ENCODE results near the gene AGRP.

DNA sequence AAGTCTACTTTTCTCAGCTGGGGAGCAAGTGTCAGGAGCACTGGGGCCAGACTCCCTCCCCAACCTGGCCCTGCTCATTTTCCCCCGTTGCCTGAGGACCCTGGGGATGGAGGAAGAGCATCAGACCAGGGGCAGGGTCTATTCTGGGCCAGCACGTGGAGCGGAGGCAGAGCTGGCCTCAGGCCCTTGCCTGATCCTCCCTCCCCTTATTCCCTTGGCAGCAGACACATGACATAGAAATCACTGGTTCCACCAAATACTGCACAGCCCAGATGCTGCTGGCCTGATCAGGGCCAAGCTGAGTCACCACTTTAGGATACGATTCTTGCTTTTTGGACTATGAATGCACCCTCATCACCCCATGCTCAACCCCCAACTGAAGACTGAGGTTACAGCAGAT lies 15.8 kb upstream of the AGRP start:
- no peak for TF ChIP-seq POLR2A (IDR thresholded peaks at IDR 0.05)
- TF ChIP-seq, protein P1, sequence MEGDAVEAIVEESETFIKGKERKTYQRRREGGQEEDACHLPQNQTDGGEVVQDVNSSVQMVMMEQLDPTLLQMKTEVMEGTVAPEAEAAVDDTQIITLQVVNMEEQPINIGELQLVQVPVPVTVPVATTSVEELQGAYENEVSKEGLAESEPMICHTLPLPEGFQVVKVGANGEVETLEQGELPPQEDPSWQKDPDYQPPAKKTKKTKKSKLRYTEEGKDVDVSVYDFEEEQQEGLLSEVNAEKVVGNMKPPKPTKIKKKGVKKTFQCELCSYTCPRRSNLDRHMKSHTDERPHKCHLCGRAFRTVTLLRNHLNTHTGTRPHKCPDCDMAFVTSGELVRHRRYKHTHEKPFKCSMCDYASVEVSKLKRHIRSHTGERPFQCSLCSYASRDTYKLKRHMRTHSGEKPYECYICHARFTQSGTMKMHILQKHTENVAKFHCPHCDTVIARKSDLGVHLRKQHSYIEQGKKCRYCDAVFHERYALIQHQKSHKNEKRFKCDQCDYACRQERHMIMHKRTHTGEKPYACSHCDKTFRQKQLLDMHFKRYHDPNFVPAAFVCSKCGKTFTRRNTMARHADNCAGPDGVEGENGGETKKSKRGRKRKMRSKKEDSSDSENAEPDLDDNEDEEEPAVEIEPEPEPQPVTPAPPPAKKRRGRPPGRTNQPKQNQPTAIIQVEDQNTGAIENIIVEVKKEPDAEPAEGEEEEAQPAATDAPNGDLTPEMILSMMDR (IDR thresholded peaks at IDR 0.05 in 8 of 11, conservative IDR thresholded peaks at IDR 0.05 in 3 of 11): no peak
- no peak for TF ChIP-seq POLR2AphosphoS5 (IDR thresholded peaks at IDR 0.05)

All from spleen (tissue), 7 donors.